GM23338 (cell line): Measurements from ENCODE around the gene SLC45A1. TPM values are rescaled to one million over a fixed set of nuclear protein-coding genes. Genes with fewer than 3 reads are reported as not detected.

Experiments used
- ATAC-seq: fragments of 200-7000 bp; cut with Tn5 transposase; 3 replicates; pipeline ENCODE4 v1.9.1; 2020
- DNase-seq: peaks from one replicate; pipeline ENCODE4 v3.0.0-alpha.2; 2015; ENCODE audit warnings: low spot score
- H2AFZ ChIP-seq: fragments of 200-600 bp; sonication (generic); 2 replicates; pipeline ENCODE4 v1.8.0; 2016; ENCODE audit warnings: antibody characterized with exemption, mild to moderate bottlenecking, moderate library complexity
- H3F3A ChIP-seq: fragments of 200-600 bp; sonication (generic); replicated peaks from 2 replicates; pipeline ENCODE4 v1.8.0; 2017; ENCODE audit warnings: antibody characterized with exemption, mixed run types, low read depth
- H3K27ac ChIP-seq: fragments of 200-600 bp; sonication (generic); 2 replicates; pipeline ENCODE4 v1.6.1; 2016; ENCODE audit warnings: low read depth
- H3K27me3 ChIP-seq: fragments of 200-600 bp; sonication (generic); 2 replicates; pipeline ENCODE4 v1.8.0; 2016; ENCODE audit warnings: mild to moderate bottlenecking, mixed run types, moderate library complexity; ENCODE audit not compliant: insufficient read depth
- H3K36me3 ChIP-seq: fragments of 200-600 bp; sonication (generic); 2 replicates; pipeline ENCODE4 v1.8.0; 2016; ENCODE audit warnings: mild to moderate bottlenecking; ENCODE audit not compliant: insufficient read depth
- H3K4me1 ChIP-seq: fragments of 200-600 bp; sonication (generic); 2 replicates; pipeline ENCODE4 v1.8.0; 2016; ENCODE audit warnings: mild to moderate bottlenecking, moderate library complexity; ENCODE audit not compliant: insufficient read depth
- H3K4me2 ChIP-seq: fragments of 200-600 bp; sonication (generic); 2 replicates; pipeline ENCODE4 v1.7.1; 2017; ENCODE audit warnings: mixed run types
- H3K4me3 ChIP-seq: fragments of 200-600 bp; sonication (generic); 2 replicates; pipeline ENCODE4 v1.6.1; 2016; ENCODE audit warnings: mixed run types
- H3K79me2 ChIP-seq: fragments of 200-600 bp; sonication (generic); replicated peaks from 2 replicates; pipeline ENCODE4 v1.8.0; 2017; ENCODE audit warnings: mild to moderate bottlenecking; ENCODE audit not compliant: insufficient read depth
- H3K9me2 ChIP-seq: fragments of 200-600 bp; sonication (generic); 2 replicates; pipeline ENCODE4 v1.8.0; 2017; ENCODE audit not compliant: insufficient read depth
- H4K20me1 ChIP-seq: fragments of 200-600 bp; sonication (generic); replicated peaks from 2 replicates; pipeline ENCODE4 v1.8.0; 2017; ENCODE audit warnings: mild to moderate bottlenecking; ENCODE audit not compliant: insufficient read depth
- H3K27ac Mint-ChIP-seq: 2 replicates; pipeline ENCODE4 v1.8.0; 2020; ENCODE audit warnings: inconsistent platforms, mild to moderate bottlenecking, moderate library complexity, mixed read lengths
- H3K27me3 Mint-ChIP-seq: 3 replicates; pipeline ENCODE4 v1.8.0; 2022; ENCODE audit warnings: low read depth, mild to moderate bottlenecking, moderate library complexity, mixed read lengths, inconsistent platforms; ENCODE audit not compliant: insufficient read depth, poor library complexity
- H3K36me3 Mint-ChIP-seq: 3 replicates; pipeline ENCODE4 v1.8.0; 2021; ENCODE audit warnings: low read depth, mild to moderate bottlenecking, inconsistent platforms, moderate library complexity, mixed read lengths
- H3K4me1 Mint-ChIP-seq: 3 replicates; pipeline ENCODE4 v1.8.0; 2020; ENCODE audit warnings: mild to moderate bottlenecking, inconsistent platforms, mixed read lengths
- H3K4me3 Mint-ChIP-seq: 3 replicates; pipeline ENCODE4 v1.8.0; 2021; ENCODE audit warnings: moderate library complexity, mild to moderate bottlenecking, inconsistent platforms, mixed read lengths
- H3K9me3 Mint-ChIP-seq: 3 replicates; pipeline ENCODE4 v1.8.0; 2020; ENCODE audit warnings: moderate library complexity, mild to moderate bottlenecking, inconsistent platforms, mixed read lengths
- CTCF ChIP-seq, 2 experiments: fragments of 200-600 bp in 1 of 2; sonication (generic) in 1 of 2; conservative IDR thresholded peaks; 2 replicates each; pipeline versions ENCODE4 v1.5.1 to v1.6.1; 2016 to 2017; ENCODE audit warnings: antibody characterized with exemption in 2 of 2, low read depth in 2 of 2, mild to moderate bottlenecking in 2 of 2, moderate library complexity in 1 of 2
- ETS1 ChIP-seq: IDR thresholded peaks from 2 replicates; pipeline ENCODE4 v1.6.1; 2016; ENCODE audit warnings: antibody characterized with exemption
- EZH2 ChIP-seq: fragments of 200-600 bp; sonication (generic); IDR thresholded peaks from one replicate; pipeline ENCODE4 v1.8.0; 2017; ENCODE audit warnings: antibody characterized with exemption, mild to moderate bottlenecking, low read depth; ENCODE audit not compliant: unreplicated experiment
- POLR2AphosphoS5 ChIP-seq: IDR thresholded peaks from 2 replicates; pipeline ENCODE4 v1.6.1; 2016; ENCODE audit warnings: antibody characterized with exemption, low read depth
- REST ChIP-seq: IDR thresholded peaks from one replicate; pipeline ENCODE4 v1.6.1; 2018; ENCODE audit warnings: antibody characterized with exemption; ENCODE audit not compliant: unreplicated experiment
- polyA plus RNA-seq: library from polyadenylated mRNA; unstranded; fragments of >200 nt; fragmentation: Nextera tagmentation; extraction: Ambion mirVana; gene quantifications from 2 replicates; pipeline ENCODE4 v1.2.1, GENCODE V29; 2016
- total RNA-seq: library from RNA; depleted of rRNA; stranded (reverse); fragments of >200 nt; shearing (Covaris generic); gene quantifications from 2 replicates; pipeline ENCODE4 v1.2.3, GENCODE V29; 2014

The SLC45A1 gene
- total and polyA plus RNA-seq, 2 experiments from 2014 or later, result 1.3 to 2.3 TPM

GRCh38 chr1:8362701-8363101, 44.8 kb downstream of the SLC45A1 start:
- peaks cover 8% of the 10 kb centered on the region for H3K36me3 ChIP-seq
- Mint-ChIP-seq H3K9me3 (no peaks in the 10 kb centered on the region), H3K27me3 (peaks cover 10% of the 10 kb centered on the region), H3K36me3 (peaks cover 57% of the 10 kb centered on the region), H3K27ac (no peak overlapping the region), H3K4me1 (peaks cover 17% of the 10 kb centered on the region), H3K4me3 (no peak overlapping the region)
- no peak overlapping the region for H3K4me2 ChIP-seq
- no peak overlapping the region for H3K4me3 ChIP-seq
- peaks cover 22% of the 10 kb centered on the region for H3K79me2 ChIP-seq
- H3K4me1 ChIP-seq, result 0 out of 2 replicates have a peak, but pooled peaks cover 2% of the 10 kb centered on the region
- no peaks in the 10 kb centered on the region for H3K9me2 ChIP-seq
- H4K20me1 ChIP-seq, result peaks cover 9% of the 10 kb centered on the region; the same call in 1 of the 2 replicates
- no peak overlapping the region for H2AFZ ChIP-seq
- no peak overlapping the region for H3K27ac ChIP-seq
- no peak for DNase-seq
- no peaks in the 10 kb centered on the region for H3F3A ChIP-seq
- TF ChIP-seq REST, result no peak
- no peak for TF ChIP-seq CTCF (conservative IDR thresholded peaks at IDR 0.05; ENCODE audit: low read depth in 2 of 2)
- TF ChIP-seq POLR2AphosphoS5, result no peak
- no peak for TF ChIP-seq EZH2
- no peak for ATAC-seq
- H3K27me3 ChIP-seq, result no peaks in the 10 kb centered on the region

DNA sequence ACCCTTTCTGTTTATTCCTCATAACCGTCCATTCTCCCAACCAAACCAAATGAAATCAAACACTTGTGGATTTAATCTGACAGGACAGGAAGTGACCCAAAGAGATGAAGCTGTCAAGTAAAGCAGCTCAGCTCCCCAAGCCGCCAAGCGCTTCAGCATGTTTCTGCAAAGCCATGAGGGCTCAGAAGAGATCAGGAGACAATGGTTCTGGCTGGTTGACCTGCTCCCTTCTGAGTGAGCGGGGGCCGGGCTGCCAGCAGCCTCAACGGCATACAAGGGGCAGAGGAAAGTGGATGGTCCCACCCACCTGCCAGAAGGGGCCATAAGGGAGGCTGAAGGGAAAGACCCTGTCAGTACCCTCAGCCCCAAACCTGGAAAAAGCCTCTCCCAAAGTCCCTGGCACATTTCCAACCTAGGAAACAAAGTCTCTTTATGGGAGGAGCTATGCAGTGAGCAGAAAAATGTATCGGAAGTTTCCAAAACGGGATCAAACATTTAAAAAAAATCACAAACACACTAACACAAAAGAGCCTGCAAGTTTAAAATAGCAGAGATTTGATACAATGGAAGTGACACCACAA, 45.4 kb downstream of the SLC45A1 start:
- H3K27ac Mint-ChIP-seq, result no peak overlapping the region
- Histone ChIP-seq H3K4me3 (no peak overlapping the region), H3K27me3 (no peaks in the 10 kb centered on the region), H3K36me3 (peaks cover 8% of the 10 kb centered on the region), H3K79me2 (peaks cover 27% of the 10 kb centered on the region), H3K4me1 (peaks cover 8% of the 10 kb centered on the region; the same call in 1 of the 2 replicates), H3K27ac (no peak overlapping the region), H3K9me2 (no peaks in the 10 kb centered on the region), H3K4me2 (no peak overlapping the region), H4K20me1 (peaks cover 12% of the 10 kb centered on the region), H2AFZ (no peak overlapping the region), H3F3A (no peaks in the 10 kb centered on the region)
- ATAC-seq, result no peak
- H3K9me3 Mint-ChIP-seq, result no peaks in the 10 kb centered on the region
- H3K4me3 Mint-ChIP-seq, result no peak overlapping the region
- no peak for DNase-seq
- peaks cover 22% of the 10 kb centered on the region for H3K4me1 Mint-ChIP-seq
- peaks cover 51% of the 10 kb centered on the region for H3K36me3 Mint-ChIP-seq
- peaks cover 12% of the 10 kb centered on the region for H3K27me3 Mint-ChIP-seq
- TF ChIP-seq ETS1 (no peak), REST (no peak)
